GM23338 (cell line): ENCODE results near the gene CDC73. TPM values are rescaled to one million over a fixed set of nuclear protein-coding genes. Genes with fewer than 3 reads are reported as not detected.

Source experiments
- ATAC-seq: fragments of 200-7000 bp; cut with Tn5 transposase; 3 replicates; pipeline ENCODE4 v1.9.1; 2020
- DNase-seq: peaks from one replicate; pipeline ENCODE4 v3.0.0-alpha.2; 2015; ENCODE audit warnings: low spot score
- H2AFZ ChIP-seq: fragments of 200-600 bp; sonication (generic); 2 replicates; pipeline ENCODE4 v1.8.0; 2016; ENCODE audit warnings: antibody characterized with exemption, mild to moderate bottlenecking, moderate library complexity
- H3F3A ChIP-seq: fragments of 200-600 bp; sonication (generic); replicated peaks from 2 replicates; pipeline ENCODE4 v1.8.0; 2017; ENCODE audit warnings: antibody characterized with exemption, mixed run types, low read depth
- H3K27ac ChIP-seq: fragments of 200-600 bp; sonication (generic); 2 replicates; pipeline ENCODE4 v1.6.1; 2016; ENCODE audit warnings: low read depth
- H3K27me3 ChIP-seq: fragments of 200-600 bp; sonication (generic); 2 replicates; pipeline ENCODE4 v1.8.0; 2016; ENCODE audit warnings: mild to moderate bottlenecking, mixed run types, moderate library complexity; ENCODE audit not compliant: insufficient read depth
- H3K36me3 ChIP-seq: fragments of 200-600 bp; sonication (generic); 2 replicates; pipeline ENCODE4 v1.8.0; 2016; ENCODE audit warnings: mild to moderate bottlenecking; ENCODE audit not compliant: insufficient read depth
- H3K4me1 ChIP-seq: fragments of 200-600 bp; sonication (generic); 2 replicates; pipeline ENCODE4 v1.8.0; 2016; ENCODE audit warnings: mild to moderate bottlenecking, moderate library complexity; ENCODE audit not compliant: insufficient read depth
- H3K4me2 ChIP-seq: fragments of 200-600 bp; sonication (generic); 2 replicates; pipeline ENCODE4 v1.7.1; 2017; ENCODE audit warnings: mixed run types
- H3K4me3 ChIP-seq: fragments of 200-600 bp; sonication (generic); 2 replicates; pipeline ENCODE4 v1.6.1; 2016; ENCODE audit warnings: mixed run types
- H3K79me2 ChIP-seq: fragments of 200-600 bp; sonication (generic); replicated peaks from 2 replicates; pipeline ENCODE4 v1.8.0; 2017; ENCODE audit warnings: mild to moderate bottlenecking; ENCODE audit not compliant: insufficient read depth
- H3K9me2 ChIP-seq: fragments of 200-600 bp; sonication (generic); 2 replicates; pipeline ENCODE4 v1.8.0; 2017; ENCODE audit not compliant: insufficient read depth
- H4K20me1 ChIP-seq: fragments of 200-600 bp; sonication (generic); replicated peaks from 2 replicates; pipeline ENCODE4 v1.8.0; 2017; ENCODE audit warnings: mild to moderate bottlenecking; ENCODE audit not compliant: insufficient read depth
- H3K27ac Mint-ChIP-seq: 2 replicates; pipeline ENCODE4 v1.8.0; 2020; ENCODE audit warnings: inconsistent platforms, mild to moderate bottlenecking, moderate library complexity, mixed read lengths
- H3K27me3 Mint-ChIP-seq: 3 replicates; pipeline ENCODE4 v1.8.0; 2022; ENCODE audit warnings: low read depth, mild to moderate bottlenecking, moderate library complexity, mixed read lengths, inconsistent platforms; ENCODE audit not compliant: insufficient read depth, poor library complexity
- H3K36me3 Mint-ChIP-seq: 3 replicates; pipeline ENCODE4 v1.8.0; 2021; ENCODE audit warnings: low read depth, mild to moderate bottlenecking, inconsistent platforms, moderate library complexity, mixed read lengths
- H3K4me1 Mint-ChIP-seq: 3 replicates; pipeline ENCODE4 v1.8.0; 2020; ENCODE audit warnings: mild to moderate bottlenecking, inconsistent platforms, mixed read lengths
- H3K4me3 Mint-ChIP-seq: 3 replicates; pipeline ENCODE4 v1.8.0; 2021; ENCODE audit warnings: moderate library complexity, mild to moderate bottlenecking, inconsistent platforms, mixed read lengths
- H3K9me3 Mint-ChIP-seq: 3 replicates; pipeline ENCODE4 v1.8.0; 2020; ENCODE audit warnings: moderate library complexity, mild to moderate bottlenecking, inconsistent platforms, mixed read lengths
- CREB1 ChIP-seq: fragments of 250-450 bp; sonication (Bioruptor Pico); IDR thresholded peaks from 2 replicates; pipeline ENCODE4 v1.5.0; 2020; ENCODE audit warnings: low read depth, mild to moderate bottlenecking, moderate library complexity
- ETS1 ChIP-seq: IDR thresholded peaks from 2 replicates; pipeline ENCODE4 v1.6.1; 2016; ENCODE audit warnings: antibody characterized with exemption
- EZH2 ChIP-seq: fragments of 200-600 bp; sonication (generic); IDR thresholded peaks from one replicate; pipeline ENCODE4 v1.8.0; 2017; ENCODE audit warnings: antibody characterized with exemption, mild to moderate bottlenecking, low read depth; ENCODE audit not compliant: unreplicated experiment
- EZH2phosphoT487 ChIP-seq: fragments of 200-600 bp; sonication (generic); IDR thresholded peaks from one replicate; pipeline ENCODE4 v1.8.1; 2018; ENCODE audit warnings: antibody characterized with exemption; ENCODE audit not compliant: unreplicated experiment
- JUNB ChIP-seq: IDR thresholded peaks from one replicate; pipeline ENCODE4 v1.6.1; 2016; ENCODE audit warnings: antibody characterized with exemption; ENCODE audit not compliant: unreplicated experiment
- NANOG ChIP-seq: IDR thresholded peaks from 2 replicates; pipeline ENCODE4 v1.6.1; 2016; ENCODE audit warnings: antibody characterized with exemption, borderline replicate concordance
- POLR2AphosphoS5 ChIP-seq: IDR thresholded peaks from 2 replicates; pipeline ENCODE4 v1.6.1; 2016; ENCODE audit warnings: antibody characterized with exemption, low read depth
- REST ChIP-seq: IDR thresholded peaks from one replicate; pipeline ENCODE4 v1.6.1; 2018; ENCODE audit warnings: antibody characterized with exemption; ENCODE audit not compliant: unreplicated experiment
- STAT1 ChIP-seq: IDR thresholded peaks from one replicate; pipeline ENCODE4 v1.6.1; 2016; ENCODE audit warnings: antibody characterized with exemption; ENCODE audit not compliant: unreplicated experiment
- ZNF114 ChIP-seq: fragments of 250-450 bp; sonication (Bioruptor Pico); IDR thresholded peaks from 2 replicates; pipeline ENCODE4 v1.5.0; 2020; ENCODE audit warnings: mild to moderate bottlenecking, moderate library complexity
- ZNF331 ChIP-seq: fragments of 250-450 bp; sonication (Bioruptor Pico); IDR thresholded peaks from 2 replicates; pipeline ENCODE4 v1.5.0; 2020; ENCODE audit warnings: low read depth, mild to moderate bottlenecking, moderate library complexity
- polyA plus RNA-seq: library from polyadenylated mRNA; unstranded; fragments of >200 nt; fragmentation: Nextera tagmentation; extraction: Ambion mirVana; gene quantifications from 2 replicates; pipeline ENCODE4 v1.2.1, GENCODE V29; 2016
- total RNA-seq: library from RNA; depleted of rRNA; stranded (reverse); fragments of >200 nt; shearing (Covaris generic); gene quantifications from 2 replicates; pipeline ENCODE4 v1.2.3, GENCODE V29; 2014
- TF ChIP-seq, protein P1 (sequence below), 2 experiments: fragments of 200-600 bp in 1 of 2; sonication (generic) in 1 of 2; conservative IDR thresholded peaks; 2 replicates each; pipeline versions ENCODE4 v1.5.1 to v1.6.1; 2016 to 2017; ENCODE audit warnings: antibody characterized with exemption in 2 of 2, low read depth in 2 of 2, mild to moderate bottlenecking in 2 of 2, moderate library complexity in 1 of 2
- TF ChIP-seq, protein P2 (sequence below): fragments of 250-450 bp; sonication (Bioruptor Pico); IDR thresholded peaks from 2 replicates; pipeline ENCODE4 v1.5.0; 2020; ENCODE audit warnings: mild to moderate bottlenecking, moderate library complexity

CDC73 gene
- total and polyA plus RNA-seq, 2 experiments from 2014 or later, result 40.4 to 63.2 TPM

GRCh38 chr1:193190096-193190744 is 68.4 kb downstream of the CDC73 start:
- H3K27me3 ChIP-seq, result no peaks in the 10 kb centered on the region
- DNase-seq (no peak), ATAC-seq (no peak)
- Mint-ChIP-seq H3K27me3 (peaks cover 1% of the 10 kb centered on the region), H3K36me3 (peaks cover 32% of the 10 kb centered on the region), H3K4me3 (no peak overlapping the region), H3K27ac (peak overlapping the region; percentile 41), H3K4me1 (peaks cover 27% of the 10 kb centered on the region; the same call in 2 of the 3 replicates), H3K9me3 (peaks cover 23% of the 10 kb centered on the region; the same call in 2 of the 3 replicates)
- H3K9me2 ChIP-seq, result no peaks in the 10 kb centered on the region
- H3K4me3 ChIP-seq, result no peak overlapping the region
- no peak overlapping the region for H3K4me2 ChIP-seq
- H3K79me2 ChIP-seq, result peaks cover 94% of the 10 kb centered on the region
- H3F3A ChIP-seq, result no peaks in the 10 kb centered on the region
- peaks cover 6% of the 10 kb centered on the region; the same call in 1 of the 2 replicates for H3K36me3 ChIP-seq
- no peak overlapping the region for H3K27ac ChIP-seq
- TF ChIP-seq, protein P1, sequence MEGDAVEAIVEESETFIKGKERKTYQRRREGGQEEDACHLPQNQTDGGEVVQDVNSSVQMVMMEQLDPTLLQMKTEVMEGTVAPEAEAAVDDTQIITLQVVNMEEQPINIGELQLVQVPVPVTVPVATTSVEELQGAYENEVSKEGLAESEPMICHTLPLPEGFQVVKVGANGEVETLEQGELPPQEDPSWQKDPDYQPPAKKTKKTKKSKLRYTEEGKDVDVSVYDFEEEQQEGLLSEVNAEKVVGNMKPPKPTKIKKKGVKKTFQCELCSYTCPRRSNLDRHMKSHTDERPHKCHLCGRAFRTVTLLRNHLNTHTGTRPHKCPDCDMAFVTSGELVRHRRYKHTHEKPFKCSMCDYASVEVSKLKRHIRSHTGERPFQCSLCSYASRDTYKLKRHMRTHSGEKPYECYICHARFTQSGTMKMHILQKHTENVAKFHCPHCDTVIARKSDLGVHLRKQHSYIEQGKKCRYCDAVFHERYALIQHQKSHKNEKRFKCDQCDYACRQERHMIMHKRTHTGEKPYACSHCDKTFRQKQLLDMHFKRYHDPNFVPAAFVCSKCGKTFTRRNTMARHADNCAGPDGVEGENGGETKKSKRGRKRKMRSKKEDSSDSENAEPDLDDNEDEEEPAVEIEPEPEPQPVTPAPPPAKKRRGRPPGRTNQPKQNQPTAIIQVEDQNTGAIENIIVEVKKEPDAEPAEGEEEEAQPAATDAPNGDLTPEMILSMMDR (conservative IDR thresholded peaks at IDR 0.05; ENCODE audit: low read depth in 2 of 2), result no peak
- TF ChIP-seq STAT1, result no peak
- no peak for TF ChIP-seq ZNF114 (CRISPR knock-in tag)
- no peak for TF ChIP-seq EZH2phosphoT487
- TF ChIP-seq, protein P2, sequence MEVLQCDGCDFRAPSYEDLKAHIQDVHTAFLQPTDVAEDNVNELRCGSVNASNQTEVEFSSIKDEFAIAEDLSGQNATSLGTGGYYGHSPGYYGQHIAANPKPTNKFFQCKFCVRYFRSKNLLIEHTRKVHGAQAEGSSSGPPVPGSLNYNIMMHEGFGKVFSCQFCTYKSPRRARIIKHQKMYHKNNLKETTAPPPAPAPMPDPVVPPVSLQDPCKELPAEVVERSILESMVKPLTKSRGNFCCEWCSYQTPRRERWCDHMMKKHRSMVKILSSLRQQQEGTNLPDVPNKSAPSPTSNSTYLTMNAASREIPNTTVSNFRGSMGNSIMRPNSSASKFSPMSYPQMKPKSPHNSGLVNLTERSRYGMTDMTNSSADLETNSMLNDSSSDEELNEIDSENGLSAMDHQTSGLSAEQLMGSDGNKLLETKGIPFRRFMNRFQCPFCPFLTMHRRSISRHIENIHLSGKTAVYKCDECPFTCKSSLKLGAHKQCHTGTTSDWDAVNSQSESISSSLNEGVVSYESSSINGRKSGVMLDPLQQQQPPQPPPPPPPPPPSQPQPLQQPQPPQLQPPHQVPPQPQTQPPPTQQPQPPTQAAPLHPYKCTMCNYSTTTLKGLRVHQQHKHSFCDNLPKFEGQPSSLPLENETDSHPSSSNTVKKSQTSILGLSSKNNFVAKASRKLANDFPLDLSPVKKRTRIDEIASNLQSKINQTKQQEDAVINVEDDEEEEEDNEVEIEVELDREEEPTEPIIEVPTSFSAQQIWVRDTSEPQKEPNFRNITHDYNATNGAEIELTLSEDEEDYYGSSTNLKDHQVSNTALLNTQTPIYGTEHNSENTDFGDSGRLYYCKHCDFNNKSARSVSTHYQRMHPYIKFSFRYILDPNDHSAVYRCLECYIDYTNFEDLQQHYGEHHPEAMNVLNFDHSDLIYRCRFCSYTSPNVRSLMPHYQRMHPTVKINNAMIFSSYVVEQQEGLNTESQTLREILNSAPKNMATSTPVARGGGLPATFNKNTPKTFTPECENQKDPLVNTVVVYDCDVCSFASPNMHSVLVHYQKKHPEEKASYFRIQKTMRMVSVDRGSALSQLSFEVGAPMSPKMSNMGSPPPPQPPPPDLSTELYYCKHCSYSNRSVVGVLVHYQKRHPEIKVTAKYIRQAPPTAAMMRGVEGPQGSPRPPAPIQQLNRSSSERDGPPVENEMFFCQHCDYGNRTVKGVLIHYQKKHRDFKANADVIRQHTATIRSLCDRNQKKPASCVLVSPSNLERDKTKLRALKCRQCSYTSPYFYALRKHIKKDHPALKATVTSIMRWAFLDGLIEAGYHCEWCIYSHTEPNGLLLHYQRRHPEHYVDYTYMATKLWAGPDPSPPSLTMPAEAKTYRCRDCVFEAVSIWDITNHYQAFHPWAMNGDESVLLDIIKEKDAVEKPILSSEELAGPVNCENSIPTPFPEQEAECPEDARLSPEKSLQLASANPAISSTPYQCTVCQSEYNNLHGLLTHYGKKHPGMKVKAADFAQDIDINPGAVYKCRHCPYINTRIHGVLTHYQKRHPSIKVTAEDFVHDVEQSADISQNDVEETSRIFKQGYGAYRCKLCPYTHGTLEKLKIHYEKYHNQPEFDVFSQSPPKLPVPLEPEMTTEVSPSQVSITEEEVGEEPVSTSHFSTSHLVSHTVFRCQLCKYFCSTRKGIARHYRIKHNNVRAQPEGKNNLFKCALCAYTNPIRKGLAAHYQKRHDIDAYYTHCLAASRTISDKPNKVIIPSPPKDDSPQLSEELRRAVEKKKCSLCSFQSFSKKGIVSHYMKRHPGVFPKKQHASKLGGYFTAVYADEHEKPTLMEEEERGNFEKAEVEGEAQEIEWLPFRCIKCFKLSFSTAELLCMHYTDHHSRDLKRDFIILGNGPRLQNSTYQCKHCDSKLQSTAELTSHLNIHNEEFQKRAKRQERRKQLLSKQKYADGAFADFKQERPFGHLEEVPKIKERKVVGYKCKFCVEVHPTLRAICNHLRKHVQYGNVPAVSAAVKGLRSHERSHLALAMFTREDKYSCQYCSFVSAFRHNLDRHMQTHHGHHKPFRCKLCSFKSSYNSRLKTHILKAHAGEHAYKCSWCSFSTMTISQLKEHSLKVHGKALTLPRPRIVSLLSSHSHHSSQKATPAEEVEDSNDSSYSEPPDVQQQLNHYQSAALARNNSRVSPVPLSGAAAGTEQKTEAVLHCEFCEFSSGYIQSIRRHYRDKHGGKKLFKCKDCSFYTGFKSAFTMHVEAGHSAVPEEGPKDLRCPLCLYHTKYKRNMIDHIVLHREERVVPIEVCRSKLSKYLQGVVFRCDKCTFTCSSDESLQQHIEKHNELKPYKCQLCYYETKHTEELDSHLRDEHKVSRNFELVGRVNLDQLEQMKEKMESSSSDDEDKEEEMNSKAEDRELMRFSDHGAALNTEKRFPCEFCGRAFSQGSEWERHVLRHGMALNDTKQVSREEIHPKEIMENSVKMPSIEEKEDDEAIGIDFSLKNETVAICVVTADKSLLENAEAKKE (CRISPR knock-in tag), result no peak
- no peak for TF ChIP-seq ZNF331
- TF ChIP-seq POLR2AphosphoS5, result no peak
- TF ChIP-seq REST, result no peak
- no peak for TF ChIP-seq EZH2
- TF ChIP-seq CREB1, result no peak
- no peak for TF ChIP-seq JUNB
- no peak for TF ChIP-seq NANOG
- TF ChIP-seq ETS1, result no peak
- H4K20me1 ChIP-seq, result no peaks in the 10 kb centered on the region; the same call in 1 of the 2 replicates
- no peak overlapping the region for H2AFZ ChIP-seq
- 0 out of 2 replicates have a peak, but pooled peaks cover 7% of the 10 kb centered on the region for H3K4me1 ChIP-seq
